Neural cell (in vitro differentiated cells): ENCODE measurements around the gene NKD2. TPM values are rescaled to one million over a fixed set of nuclear protein-coding genes. Genes with fewer than 3 reads are reported as not detected.

Experiments used
- polyA plus RNA-seq: library from polyadenylated mRNA; depleted of rRNA; stranded (reverse); fragments of >200 nt; gene quantifications from 2 replicates; pipeline ENCODE4 v1.2.3, GENCODE V29; 2014
- small RNA-seq, 3 experiments: library from RNA; depleted of rRNA; stranded (forward); fragments of <200 nt; gene quantifications; one replicate each; pipeline ENCODE3, GENCODE V24; 2012

The NKD2 gene
- polyA plus RNA-seq, 1 donor from 2014 or later: 7.2 TPM

Small RNA genes lying within 50 kb of the gene (small RNA-seq; reads per million reads assigned to genes)
- 0 to 2.6 (median 0) reads per million in 3 experiments for gene MIR4635

Other genes with a start within 250 kb of the NKD2 start
- 9.9 and 12.1 TPM in 2 replicates for gene ZDHHC11B, start 224.1 kb upstream of the NKD2 start, polyA plus RNA-seq
- 11.4 and 12.6 TPM in 2 replicates for gene ZDHHC11, start 157.8 kb upstream of the NKD2 start, polyA plus RNA-seq
- gene BRD9, start 116.0 kb upstream of the NKD2 start, polyA plus RNA-seq: 50.4 and 51.3 TPM in 2 replicates
- 2.1 and 2.6 TPM in 2 replicates for gene TRIP13, start 115.9 kb upstream of the NKD2 start, polyA plus RNA-seq
- 3.1 and 4.5 TPM in 2 replicates for gene SLC12A7, start 103.3 kb downstream of the NKD2 start, polyA plus RNA-seq
- not detected in 2 replicates for gene SLC6A19, start 192.8 kb downstream of the NKD2 start, polyA plus RNA-seq
- gene SLC6A18, start 216.6 kb downstream of the NKD2 start, polyA plus RNA-seq: not detected in 2 replicates